ENCODE results near the gene PPP1R16B.

DNA sequence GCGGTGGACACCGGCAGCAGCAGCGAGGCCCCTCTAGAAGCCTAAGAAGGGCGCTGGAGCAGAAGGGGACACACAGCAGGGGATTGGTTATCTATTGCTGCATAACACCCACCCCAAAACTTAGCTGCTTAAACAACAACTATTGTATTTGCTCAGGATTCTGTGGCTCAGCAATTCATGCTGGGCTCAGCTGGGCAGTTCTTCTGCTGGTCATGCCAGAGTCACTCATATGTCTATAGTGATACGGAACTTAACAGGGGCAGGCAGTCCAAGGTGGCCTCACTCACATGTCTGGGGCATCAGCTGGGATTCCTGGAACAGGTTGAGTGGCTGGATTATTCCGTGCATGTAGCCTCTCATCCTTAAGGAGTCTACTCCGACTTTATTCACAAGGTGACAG lies 17.6 kb upstream of the PPP1R16B start:
- TF ChIP-seq EZH2phosphoT487 (IDR thresholded peaks at IDR 0.05; ENCODE audit: borderline replicate concordance, low read length), result no peak
- TF ChIP-seq, protein P1, sequence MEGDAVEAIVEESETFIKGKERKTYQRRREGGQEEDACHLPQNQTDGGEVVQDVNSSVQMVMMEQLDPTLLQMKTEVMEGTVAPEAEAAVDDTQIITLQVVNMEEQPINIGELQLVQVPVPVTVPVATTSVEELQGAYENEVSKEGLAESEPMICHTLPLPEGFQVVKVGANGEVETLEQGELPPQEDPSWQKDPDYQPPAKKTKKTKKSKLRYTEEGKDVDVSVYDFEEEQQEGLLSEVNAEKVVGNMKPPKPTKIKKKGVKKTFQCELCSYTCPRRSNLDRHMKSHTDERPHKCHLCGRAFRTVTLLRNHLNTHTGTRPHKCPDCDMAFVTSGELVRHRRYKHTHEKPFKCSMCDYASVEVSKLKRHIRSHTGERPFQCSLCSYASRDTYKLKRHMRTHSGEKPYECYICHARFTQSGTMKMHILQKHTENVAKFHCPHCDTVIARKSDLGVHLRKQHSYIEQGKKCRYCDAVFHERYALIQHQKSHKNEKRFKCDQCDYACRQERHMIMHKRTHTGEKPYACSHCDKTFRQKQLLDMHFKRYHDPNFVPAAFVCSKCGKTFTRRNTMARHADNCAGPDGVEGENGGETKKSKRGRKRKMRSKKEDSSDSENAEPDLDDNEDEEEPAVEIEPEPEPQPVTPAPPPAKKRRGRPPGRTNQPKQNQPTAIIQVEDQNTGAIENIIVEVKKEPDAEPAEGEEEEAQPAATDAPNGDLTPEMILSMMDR (IDR thresholded peaks at IDR 0.05; ENCODE audit: low read depth, low read length, poor library complexity, severe bottlenecking), result no peak
